GM12878 (cell line): Measurements from ENCODE around the gene THRAP3. TPM values are rescaled to one million over a fixed set of nuclear protein-coding genes. Genes with fewer than 3 reads are reported as not detected.

Experiments used
- CUX1 ChIP-seq: IDR thresholded peaks from 2 replicates; pipeline ENCODE4 v1.6.1; 2012; ENCODE audit warnings: improper control_type of control experiment, low read depth, low read length; ENCODE audit not compliant: insufficient replicate concordance
- NRF1 ChIP-seq: conservative IDR thresholded peaks from 2 replicates; pipeline ENCODE4 v1.6.1; 2011; ENCODE audit warnings: mild to moderate bottlenecking, low read depth, low read length, improper control_type of control experiment
- SKIL ChIP-seq: fragments of 450-650 bp; IDR thresholded peaks from 2 replicates; pipeline ENCODE4 v1.6.1; 2017; ENCODE audit warnings: mild to moderate bottlenecking, low read depth, inconsistent platforms; ENCODE audit not compliant: poor library complexity, severe bottlenecking
- polyA plus RNA-seq, 11 experiments: library from polyadenylated mRNA; depleted of rRNA in 4 of 11; unstranded in 6 of 11; stranded (reverse) in 5 of 11; fragments of >200 nt; fragmentation: Nextera tagmentation in 4 of 11; fragmentation: Illumina TruSeq in 1 of 11; extraction: Ambion mirVana in 4 of 11; extraction: Trizol in 1 of 11; gene quantifications; 1 replicate in 1 of 11; 2 replicates in 10 of 11; pipeline versions ENCODE4 v1.2.1 to v1.2.3, GENCODE V29; 2011 to 2016; ENCODE audit warnings: inconsistent platforms in 2 of 11, missing spikeins in 2 of 11, low read depth in 1 of 11
- total RNA-seq, 4 experiments: library from RNA; depleted of rRNA in 3 of 4; stranded (reverse); fragments of >200 nt in 3 of 4; fragmentation: Illumina TruSeq in 1 of 4; extraction: Trizol in 1 of 4; gene quantifications; 2 replicates each; pipeline versions ENCODE4 v1.2.1 to v1.2.3, GENCODE V29; 2013 to 2021
- TF ChIP-seq, protein P1 (sequence below), 3 experiments: IDR thresholded peaks in 2 of 3; conservative IDR thresholded peaks in 1 of 3; 2 replicates each; pipeline ENCODE4 v1.5.1; 2011; ENCODE audit warnings: low read depth in 3 of 3, low read length in 3 of 3, mild to moderate bottlenecking in 3 of 3, control low read depth in 2 of 3, moderate library complexity in 2 of 3, inconsistent platforms in 1 of 3, mixed read lengths in 1 of 3; ENCODE audit not compliant: control insufficient read depth in 2 of 3, insufficient read depth in 1 of 3; ENCODE audit errors: extremely low read depth in 1 of 3

The THRAP3 gene
- total and polyA plus RNA-seq, 10 of the 15 experiments (the other 5 are each of a cell fraction or from before 2014, with no cell fraction given): 76.3 to 173 (median 136) TPM

GRCh38 chr1:36279110-36279788, 55.0 kb downstream of the THRAP3 start (continued):
- TF ChIP-seq CUX1: no peak
- no peak for TF ChIP-seq NRF1
- TF ChIP-seq SKIL: no peak
- TF ChIP-seq, protein P1, sequence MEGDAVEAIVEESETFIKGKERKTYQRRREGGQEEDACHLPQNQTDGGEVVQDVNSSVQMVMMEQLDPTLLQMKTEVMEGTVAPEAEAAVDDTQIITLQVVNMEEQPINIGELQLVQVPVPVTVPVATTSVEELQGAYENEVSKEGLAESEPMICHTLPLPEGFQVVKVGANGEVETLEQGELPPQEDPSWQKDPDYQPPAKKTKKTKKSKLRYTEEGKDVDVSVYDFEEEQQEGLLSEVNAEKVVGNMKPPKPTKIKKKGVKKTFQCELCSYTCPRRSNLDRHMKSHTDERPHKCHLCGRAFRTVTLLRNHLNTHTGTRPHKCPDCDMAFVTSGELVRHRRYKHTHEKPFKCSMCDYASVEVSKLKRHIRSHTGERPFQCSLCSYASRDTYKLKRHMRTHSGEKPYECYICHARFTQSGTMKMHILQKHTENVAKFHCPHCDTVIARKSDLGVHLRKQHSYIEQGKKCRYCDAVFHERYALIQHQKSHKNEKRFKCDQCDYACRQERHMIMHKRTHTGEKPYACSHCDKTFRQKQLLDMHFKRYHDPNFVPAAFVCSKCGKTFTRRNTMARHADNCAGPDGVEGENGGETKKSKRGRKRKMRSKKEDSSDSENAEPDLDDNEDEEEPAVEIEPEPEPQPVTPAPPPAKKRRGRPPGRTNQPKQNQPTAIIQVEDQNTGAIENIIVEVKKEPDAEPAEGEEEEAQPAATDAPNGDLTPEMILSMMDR (IDR thresholded peaks at IDR 0.05 in 2 of 3, conservative IDR thresholded peaks at IDR 0.05 in 1 of 3; ENCODE audit: control insufficient read depth in 2 of 3, extremely low read depth in 1 of 3, insufficient read depth in 1 of 3, low read depth in 3 of 3, low read length in 3 of 3): no peak
